ENCODE results near the gene SFXN5.

GRCh38 chr2:72964146-72964525 is 107.4 kb downstream of the SFXN5 start:
- TF ChIP-seq ZBTB10 (tag by site-specific recombination; IDR thresholded peaks at IDR 0.05): no peak
- no peak for TF ChIP-seq ZNF518A (tag by site-specific recombination; conservative IDR thresholded peaks at IDR 0.05; ENCODE audit: low read depth)
- TF ChIP-seq ZNF670 (tag by site-specific recombination; IDR thresholded peaks at IDR 0.05; ENCODE audit: low read depth): no peak

Data from HEK293 (cell line).